GM12878 (cell line): ENCODE results near the gene CFAP52. TPM values are rescaled to one million over a fixed set of nuclear protein-coding genes. Genes with fewer than 3 reads are reported as not detected.

ENCODE experiments used
- ATAC-seq: fragments of 200-7000 bp; cut with Tn5 transposase; 3 replicates; pipeline ENCODE4 v1.9.1; 2020; ENCODE audit warnings: mild to moderate bottlenecking, moderate library complexity
- BruUV-seq: library from RNA; stranded (reverse); fragments of 400-500 nt; replicated peaks from 2 replicates; lab custom pipeline; 2021; lab: Mats Ljungman, UMichigan
- CTCF ChIA-PET: fragments of 300-600 bp; sonication (Branson Sonifier 250); formaldehyde crosslinking; extraction: SDS; loops from one replicate; lab custom pipeline; 2021; ENCODE audit warnings: inconsistent platforms; lab: Yijun Ruan, JAX
- POLR2A ChIA-PET: fragments of 350-600 bp; formaldehyde crosslinking; extraction: SDS; loops from one replicate; lab custom pipeline; 2021; ENCODE audit warnings: inconsistent platforms; lab: Charles Lee
- RAD21 ChIA-PET: fragments of 300-600 bp; sonication (Branson Sonifier 250); formaldehyde crosslinking; loops from one replicate; lab custom pipeline; 2023; ENCODE audit warnings: antibody characterized with exemption; ENCODE audit not compliant: unreplicated experiment; lab: Charles Lee
- SMC1A ChIA-PET: fragments of 300-600 bp; sonication (Branson Sonifier 250); formaldehyde crosslinking; loops from one replicate; lab custom pipeline; 2023; ENCODE audit not compliant: unreplicated experiment, uncharacterized antibody; lab: Charles Lee
- DNase-seq: peaks from one replicate; pipeline ENCODE4 v3.0.0-alpha.2; 2011; ENCODE audit warnings: low read depth, low spot score
- FAIRE-seq: peaks from 3 replicates; lab custom pipeline; 2011; peaks lifted over from hg19 to GRCh38; lab: Jason Lieb, UNC
- H2AFZ ChIP-seq: 2 replicates; pipeline ENCODE4 v1.6.0; 2011; ENCODE audit warnings: low read depth, low read length, control low read depth; ENCODE audit not compliant: control insufficient read depth
- H3K27ac ChIP-seq: 2 replicates; pipeline ENCODE4 v1.5.1; 2011; ENCODE audit warnings: control low read depth; ENCODE audit not compliant: control insufficient read depth, insufficient read depth
- H3K27me3 ChIP-seq, 2 experiments: replicated peaks in 1 of 2; 2 replicates each; pipeline versions ENCODE4 v1.6.0 to v1.6.1; 2011; ENCODE audit warnings: low read length in 1 of 2; ENCODE audit not compliant: control insufficient read depth in 2 of 2, insufficient read depth in 2 of 2
- H3K36me3 ChIP-seq, 2 experiments: 2 replicates each; pipeline ENCODE4 v1.5.1; 2011; ENCODE audit warnings: low read length in 1 of 2; ENCODE audit not compliant: control insufficient read depth in 2 of 2, insufficient read depth in 2 of 2
- H3K4me1 ChIP-seq: 2 replicates; pipeline ENCODE4 v1.6.1; 2011; ENCODE audit warnings: mild to moderate bottlenecking, low read length, moderate library complexity, mixed read lengths; ENCODE audit not compliant: control insufficient read depth, insufficient read depth
- H3K4me2 ChIP-seq: 2 replicates; pipeline ENCODE4 v1.6.0; 2011; ENCODE audit warnings: control low read depth; ENCODE audit not compliant: control insufficient read depth, insufficient read depth
- H3K4me3 ChIP-seq: fragments of 200-600 bp; sonication (generic); 2 replicates; pipeline ENCODE4 v1.5.1; 2016
- H3K79me2 ChIP-seq: 2 replicates; pipeline ENCODE4 v1.6.0; 2011; ENCODE audit warnings: low read length; ENCODE audit not compliant: control insufficient read depth, insufficient read depth
- H3K9ac ChIP-seq: 2 replicates; pipeline ENCODE4 v1.8.0; 2011; ENCODE audit warnings: low read length, control low read depth, mixed read lengths; ENCODE audit not compliant: control insufficient read depth, insufficient read depth
- H3K9me3 ChIP-seq: replicated peaks from 3 replicates; pipeline ENCODE4 v1.5.1; 2011; ENCODE audit warnings: mild to moderate bottlenecking, low read length; ENCODE audit not compliant: control insufficient read depth, insufficient read depth
- H4K20me1 ChIP-seq: 2 replicates; pipeline ENCODE4 v1.6.0; 2011; ENCODE audit not compliant: control insufficient read depth, insufficient read depth
- ASH2L ChIP-seq: fragments of 300-600, 200-600 bp; sonication (generic); IDR thresholded peaks from 2 replicates; pipeline ENCODE4 v1.6.1; 2017; ENCODE audit warnings: low read depth, mild to moderate bottlenecking, borderline replicate concordance
- BRCA1 ChIP-seq: IDR thresholded peaks from 2 replicates; pipeline ENCODE4 v1.6.1; 2011; ENCODE audit warnings: low read depth, low read length, improper control_type of control experiment
- EZH2 ChIP-seq: IDR thresholded peaks from 2 replicates; pipeline ENCODE4 v1.6.1; 2012; ENCODE audit warnings: low read depth, mild to moderate bottlenecking, control low read depth, inconsistent platforms, low read length, borderline replicate concordance; ENCODE audit not compliant: control insufficient read depth
- NFYB ChIP-seq: IDR thresholded peaks from 2 replicates; pipeline ENCODE4 v1.6.1; 2011; ENCODE audit warnings: low read depth, mild to moderate bottlenecking, low read length, improper control_type of control experiment, moderate library complexity; ENCODE audit not compliant: insufficient read depth
- TBL1XR1 ChIP-seq: IDR thresholded peaks from 2 replicates; pipeline ENCODE4 v1.6.1; 2012; ENCODE audit warnings: low read depth, low read length, improper control_type of control experiment
- WGBS: methylation state at CpG from one replicate; pipeline ENCODE4 v1.1.6; 2016; ENCODE audit warnings: low lambda C conversion rate; ENCODE audit not compliant: insufficient replicate concordance, insufficient coverage; ENCODE audit errors: missing lambda C conversion rate; 5-methylcytosine and 5-hydroxymethylcytosine counted together
- in situ Hi-C: fragments of 300-500 bp; cut with MboI; formaldehyde crosslinking; loops from 9 replicates; pipeline ENCODE4 v1.14.3; 2018; ENCODE audit warnings: mixed read lengths
- intact Hi-C: fragments of 100-400 bp; cut with micrococcal nuclease; formaldehyde crosslinking; loops from one replicate; pipeline ENCODE4 v1.14.2; 2022; ENCODE audit not compliant: unreplicated experiment
- polyA plus RNA-seq, 11 experiments: library from polyadenylated mRNA; depleted of rRNA in 4 of 11; unstranded in 6 of 11; stranded (reverse) in 5 of 11; fragments of >200 nt; fragmentation: Nextera tagmentation in 4 of 11; fragmentation: Illumina TruSeq in 1 of 11; extraction: Ambion mirVana in 4 of 11; extraction: Trizol in 1 of 11; gene quantifications; 1 replicate in 1 of 11; 2 replicates in 10 of 11; pipeline versions ENCODE4 v1.2.1 to v1.2.3, GENCODE V29; 2011 to 2016; ENCODE audit warnings: inconsistent platforms in 2 of 11, missing spikeins in 2 of 11, low read depth in 1 of 11
- total RNA-seq, 4 experiments: library from RNA; depleted of rRNA in 3 of 4; stranded (reverse); fragments of >200 nt in 3 of 4; fragmentation: Illumina TruSeq in 1 of 4; extraction: Trizol in 1 of 4; gene quantifications; 2 replicates each; pipeline versions ENCODE4 v1.2.1 to v1.2.3, GENCODE V29; 2013 to 2021
- TF ChIP-seq, protein P1 (sequence below): IDR thresholded peaks from 2 replicates; pipeline ENCODE4 v1.6.1; 2011; ENCODE audit warnings: low read depth, low read length, improper control_type of control experiment, borderline replicate concordance
- TF ChIP-seq, protein P2 (sequence below): IDR thresholded peaks from 2 replicates; pipeline ENCODE4 v1.6.1; 2012; ENCODE audit warnings: improper control_type of control experiment, low read depth, low read length; ENCODE audit not compliant: insufficient replicate concordance

CFAP52 gene
- total and polyA plus RNA-seq, 10 of the 15 experiments (the other 5 are each of a cell fraction or from before 2014, with no cell fraction given): 0.05 to 0.14 TPM; not detected in 8

DNA sequence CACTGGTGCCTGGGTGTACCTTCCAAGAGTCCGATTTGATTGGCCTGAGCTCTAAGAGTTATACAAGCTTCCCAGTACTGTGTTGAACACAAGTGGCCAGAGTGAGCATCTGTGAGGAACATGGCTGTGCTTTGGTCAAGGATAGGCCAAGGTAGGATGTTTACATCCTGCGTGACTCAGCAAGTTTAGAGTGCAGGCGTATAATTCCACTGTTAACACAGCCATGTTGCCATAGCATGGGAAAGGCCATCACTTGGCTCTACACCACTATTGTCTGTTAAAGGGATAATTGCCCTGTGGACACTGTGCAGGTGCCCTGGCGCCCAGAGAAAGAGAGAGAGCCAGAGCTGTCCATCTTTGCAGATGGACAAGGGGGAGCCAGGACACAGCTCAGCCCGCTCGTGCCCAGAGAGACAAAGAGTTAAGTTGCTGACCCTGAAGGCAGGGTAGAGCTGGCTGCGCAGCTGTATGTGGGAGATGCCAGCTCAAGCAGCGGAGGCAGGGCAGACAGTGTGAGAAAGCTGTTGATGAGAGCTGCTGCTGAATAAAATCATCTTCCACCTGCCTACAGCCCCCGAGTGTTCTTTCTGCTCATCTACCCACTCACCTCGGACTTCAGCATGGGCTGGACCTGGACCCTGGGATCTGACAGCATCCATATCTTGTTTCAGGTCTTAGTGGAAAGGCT, 11.7 kb downstream of the CFAP52 start:
- no peaks in the 10 kb centered on the region; the same call in 2 of the 3 replicates for H3K9me3 ChIP-seq
- CTCF ChIA-PET: no interaction called here
- in situ Hi-C loops: no loop called here
- H3K36me3 ChIP-seq: no peaks in the 10 kb centered on the region
- DNase-seq: no peak
- no peak overlapping the region for H3K9ac ChIP-seq
- H4K20me1 ChIP-seq: no peaks in the 10 kb centered on the region
- TF ChIP-seq, protein P1, sequence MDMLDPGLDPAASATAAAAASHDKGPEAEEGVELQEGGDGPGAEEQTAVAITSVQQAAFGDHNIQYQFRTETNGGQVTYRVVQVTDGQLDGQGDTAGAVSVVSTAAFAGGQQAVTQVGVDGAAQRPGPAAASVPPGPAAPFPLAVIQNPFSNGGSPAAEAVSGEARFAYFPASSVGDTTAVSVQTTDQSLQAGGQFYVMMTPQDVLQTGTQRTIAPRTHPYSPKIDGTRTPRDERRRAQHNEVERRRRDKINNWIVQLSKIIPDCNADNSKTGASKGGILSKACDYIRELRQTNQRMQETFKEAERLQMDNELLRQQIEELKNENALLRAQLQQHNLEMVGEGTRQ: no peak
- no peak for TF ChIP-seq EZH2
- TF ChIP-seq ASH2L: no peak
- TF ChIP-seq NFYB: no peak
- no peak for TF ChIP-seq BRCA1
- TF ChIP-seq, protein P2, sequence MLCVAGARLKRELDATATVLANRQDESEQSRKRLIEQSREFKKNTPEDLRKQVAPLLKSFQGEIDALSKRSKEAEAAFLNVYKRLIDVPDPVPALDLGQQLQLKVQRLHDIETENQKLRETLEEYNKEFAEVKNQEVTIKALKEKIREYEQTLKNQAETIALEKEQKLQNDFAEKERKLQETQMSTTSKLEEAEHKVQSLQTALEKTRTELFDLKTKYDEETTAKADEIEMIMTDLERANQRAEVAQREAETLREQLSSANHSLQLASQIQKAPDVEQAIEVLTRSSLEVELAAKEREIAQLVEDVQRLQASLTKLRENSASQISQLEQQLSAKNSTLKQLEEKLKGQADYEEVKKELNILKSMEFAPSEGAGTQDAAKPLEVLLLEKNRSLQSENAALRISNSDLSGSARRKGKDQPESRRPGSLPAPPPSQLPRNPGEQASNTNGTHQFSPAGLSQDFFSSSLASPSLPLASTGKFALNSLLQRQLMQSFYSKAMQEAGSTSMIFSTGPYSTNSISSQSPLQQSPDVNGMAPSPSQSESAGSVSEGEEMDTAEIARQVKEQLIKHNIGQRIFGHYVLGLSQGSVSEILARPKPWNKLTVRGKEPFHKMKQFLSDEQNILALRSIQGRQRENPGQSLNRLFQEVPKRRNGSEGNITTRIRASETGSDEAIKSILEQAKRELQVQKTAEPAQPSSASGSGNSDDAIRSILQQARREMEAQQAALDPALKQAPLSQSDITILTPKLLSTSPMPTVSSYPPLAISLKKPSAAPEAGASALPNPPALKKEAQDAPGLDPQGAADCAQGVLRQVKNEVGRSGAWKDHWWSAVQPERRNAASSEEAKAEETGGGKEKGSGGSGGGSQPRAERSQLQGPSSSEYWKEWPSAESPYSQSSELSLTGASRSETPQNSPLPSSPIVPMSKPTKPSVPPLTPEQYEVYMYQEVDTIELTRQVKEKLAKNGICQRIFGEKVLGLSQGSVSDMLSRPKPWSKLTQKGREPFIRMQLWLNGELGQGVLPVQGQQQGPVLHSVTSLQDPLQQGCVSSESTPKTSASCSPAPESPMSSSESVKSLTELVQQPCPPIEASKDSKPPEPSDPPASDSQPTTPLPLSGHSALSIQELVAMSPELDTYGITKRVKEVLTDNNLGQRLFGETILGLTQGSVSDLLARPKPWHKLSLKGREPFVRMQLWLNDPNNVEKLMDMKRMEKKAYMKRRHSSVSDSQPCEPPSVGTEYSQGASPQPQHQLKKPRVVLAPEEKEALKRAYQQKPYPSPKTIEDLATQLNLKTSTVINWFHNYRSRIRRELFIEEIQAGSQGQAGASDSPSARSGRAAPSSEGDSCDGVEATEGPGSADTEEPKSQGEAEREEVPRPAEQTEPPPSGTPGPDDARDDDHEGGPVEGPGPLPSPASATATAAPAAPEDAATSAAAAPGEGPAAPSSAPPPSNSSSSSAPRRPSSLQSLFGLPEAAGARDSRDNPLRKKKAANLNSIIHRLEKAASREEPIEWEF: no peak
- no peak for TF ChIP-seq TBL1XR1
- TF ChIP-seq, all 136 proteins: peak for 0
- Histone ChIP-seq H3K4me1 (no peaks in the 10 kb centered on the region), H3K27me3 (no peaks in the 10 kb centered on the region), H3K79me2 (no peaks in the 10 kb centered on the region), H3K27ac (no peak overlapping the region), H2AFZ (no peak overlapping the region), H3K4me2 (no peak overlapping the region), H3K4me3 (no peak overlapping the region)
- ATAC-seq (no peak), FAIRE-seq (no peak)
- ChIA-PET SMC1A (no interaction called here), POLR2A (no interaction called here), RAD21 (no interaction called here)
- WGBS: 32% methylated on average over 10 of the region's 10 CpGs
- intact Hi-C loops: no loop called here
- no TSS peak for BruUV-seq
